ENCODE data around the gene ZNF407.
A peak's percentile ranks its signal among the peaks of the same experiment; 100 is the strongest.

Gene ZNF407

DNA sequence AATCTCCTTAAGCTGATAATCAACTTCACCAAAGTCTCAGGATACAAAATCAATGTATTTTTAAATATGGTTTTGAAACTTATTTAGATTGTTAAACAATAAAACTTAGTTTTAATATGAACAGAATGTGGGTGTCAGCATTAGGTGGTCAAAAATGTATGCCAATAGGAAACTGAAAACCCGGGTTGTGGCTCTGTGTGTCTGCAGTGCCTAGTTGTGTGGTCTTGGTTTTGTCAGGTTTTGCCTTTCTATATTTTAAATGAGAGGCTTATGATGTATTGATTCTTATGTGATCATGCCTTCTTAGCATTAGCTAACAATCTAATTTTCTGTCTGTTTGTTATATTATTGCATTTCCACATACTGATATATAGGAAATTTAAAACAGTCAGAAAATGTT is 227.8 kb downstream of the ZNF407 start:
- no peak for DNase-seq

- DNase-seq = no peak
Measured at GRCh38 chr18:74826572-74826971, 228.9 kb downstream of the ZNF407 start.

- no peak for DNase-seq
Measured at GRCh38 chr18:74828200-74828599, 230.5 kb downstream of the ZNF407 start.

DNA sequence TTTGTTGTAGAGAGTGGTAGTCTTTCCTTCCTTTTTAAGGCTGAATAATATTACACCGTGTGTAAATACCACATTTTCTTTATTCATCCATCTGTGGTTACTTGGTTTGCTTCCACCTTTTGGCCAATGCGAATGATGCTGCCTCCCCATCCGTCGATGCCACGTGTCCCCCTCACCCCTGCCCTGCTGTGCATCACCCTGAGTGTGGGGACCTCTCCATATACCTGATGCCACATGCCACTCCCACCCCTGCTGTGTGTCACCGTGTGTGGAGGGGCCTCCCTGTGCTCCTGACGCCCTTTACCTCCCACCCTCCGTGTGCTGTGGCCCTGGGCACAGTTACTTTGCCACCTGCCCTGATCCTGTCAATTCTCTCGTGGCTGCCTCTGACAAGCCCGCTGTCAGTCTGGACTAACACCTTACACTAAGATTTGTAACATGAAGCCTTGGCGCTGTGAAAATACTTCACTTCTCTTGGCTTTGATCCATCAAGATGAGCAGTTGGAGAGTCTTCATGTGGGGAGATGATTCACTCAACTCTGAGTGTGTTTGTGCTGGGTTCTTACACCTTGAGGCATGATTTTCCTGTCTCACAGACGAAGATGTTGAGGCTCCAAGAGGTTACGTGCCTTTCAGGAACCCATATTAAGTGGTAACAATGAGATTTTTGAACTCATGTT is 234.0 kb downstream of the ZNF407 start:
- DNase-seq = no peak

GRCh38 chr18:74832381-74832780 is 234.7 kb downstream of the ZNF407 start:
- no peak for DNase-seq

GRCh38 chr18:74832999-74833398 is 235.3 kb downstream of the ZNF407 start:
- DNase-seq = no peak

DNA sequence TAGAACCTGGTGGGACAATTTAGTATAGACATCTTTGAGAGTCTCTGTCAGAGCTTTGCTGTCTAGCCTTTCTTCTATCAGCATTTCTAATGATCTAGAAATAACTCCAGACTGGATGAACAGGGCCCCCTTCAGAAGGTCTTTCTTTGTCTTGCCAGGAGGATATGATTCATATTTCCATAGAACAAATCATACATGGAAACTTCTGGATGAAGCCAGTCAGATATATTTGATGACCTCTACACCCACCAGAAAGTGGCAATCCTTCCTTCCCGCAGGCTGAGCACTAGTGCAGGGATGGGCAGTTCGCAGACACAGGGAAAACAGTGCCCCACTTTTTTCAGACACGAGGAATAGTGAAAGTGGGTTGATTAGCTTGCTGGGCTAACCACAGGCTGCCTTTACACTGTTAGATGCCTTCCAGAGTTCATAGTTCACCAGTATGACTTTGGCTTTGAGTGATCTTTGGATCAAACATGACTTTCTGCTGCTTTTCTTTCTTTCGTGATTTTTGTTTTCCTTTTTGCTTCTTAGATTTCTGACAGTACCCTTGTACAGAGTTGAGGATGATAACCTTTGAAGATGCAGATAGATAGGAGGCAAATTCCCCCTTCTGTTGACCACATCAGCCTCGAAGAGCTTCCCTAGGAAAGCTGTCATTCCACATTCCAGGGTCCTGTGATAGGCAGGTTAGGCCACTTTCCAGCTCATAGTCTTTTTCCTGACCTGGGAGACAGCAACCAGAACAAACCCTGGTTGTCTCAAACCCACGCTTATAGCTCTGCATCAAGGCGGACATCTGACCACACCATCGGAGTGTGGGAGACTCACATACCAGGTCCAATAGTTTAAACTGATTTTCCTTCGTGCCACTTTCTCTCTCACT is 237.0 kb downstream of the ZNF407 start:
- no peak for DNase-seq

- peak in 3 of 58 donors; percentile 3 to 5 (median 3) for DNase-seq
Measured at GRCh38 chr18:74836296-74837139, 238.8 kb downstream of the ZNF407 start.

- DNase-seq = no peak
Measured at GRCh38 chr18:74840492-74841167, 243.0 kb downstream of the ZNF407 start.

GRCh38 chr18:74841248-74841647 is 243.6 kb downstream of the ZNF407 start:
- no peak for DNase-seq

- no peak for DNase-seq
Measured at GRCh38 chr18:74849301-74849700, 251.6 kb downstream of the ZNF407 start.

DNA sequence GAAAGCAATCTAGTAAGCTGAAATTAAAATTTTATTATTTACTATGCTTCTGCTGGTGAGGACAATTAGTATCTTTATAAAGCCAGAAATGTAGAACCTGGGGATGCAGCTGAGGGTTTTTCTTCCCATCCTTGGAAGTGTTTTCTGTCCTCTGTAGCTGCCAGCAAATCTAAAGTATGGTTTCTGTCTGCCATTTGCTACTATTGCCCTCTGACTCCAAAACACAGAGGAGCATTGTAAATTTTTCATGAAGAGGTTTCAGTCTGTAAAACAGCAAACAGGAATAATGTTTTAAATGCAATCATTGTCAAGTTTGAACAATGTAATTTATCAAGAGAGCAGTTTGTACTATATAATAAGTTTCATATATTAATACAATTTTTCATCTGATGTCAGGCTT is 258.8 kb downstream of the ZNF407 start:
- DNase-seq = no peak

- DNase-seq = no peak
Measured at GRCh38 chr18:74856928-74857327, 259.3 kb downstream of the ZNF407 start.

DNA sequence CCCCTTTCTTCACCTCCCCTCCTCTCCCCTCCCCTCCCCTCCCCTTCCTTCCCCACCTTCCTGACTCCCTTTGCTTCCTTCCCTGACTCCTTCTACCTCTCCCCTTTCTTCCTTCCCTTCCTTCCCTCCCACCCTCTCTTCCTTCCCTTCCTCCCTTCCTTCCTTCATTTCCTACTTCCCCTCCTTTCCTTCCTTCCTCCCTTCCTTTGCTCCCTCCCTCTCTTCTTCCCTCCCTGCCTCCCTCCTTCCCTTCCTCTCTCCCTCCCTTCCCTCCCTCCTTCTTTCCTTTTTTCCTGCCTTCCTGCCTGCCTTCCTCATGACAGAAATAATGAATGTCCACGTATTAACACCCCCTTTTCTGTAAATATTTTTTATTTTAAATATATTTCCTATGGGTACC is 260.2 kb downstream of the ZNF407 start:
- no peak for DNase-seq

DNA sequence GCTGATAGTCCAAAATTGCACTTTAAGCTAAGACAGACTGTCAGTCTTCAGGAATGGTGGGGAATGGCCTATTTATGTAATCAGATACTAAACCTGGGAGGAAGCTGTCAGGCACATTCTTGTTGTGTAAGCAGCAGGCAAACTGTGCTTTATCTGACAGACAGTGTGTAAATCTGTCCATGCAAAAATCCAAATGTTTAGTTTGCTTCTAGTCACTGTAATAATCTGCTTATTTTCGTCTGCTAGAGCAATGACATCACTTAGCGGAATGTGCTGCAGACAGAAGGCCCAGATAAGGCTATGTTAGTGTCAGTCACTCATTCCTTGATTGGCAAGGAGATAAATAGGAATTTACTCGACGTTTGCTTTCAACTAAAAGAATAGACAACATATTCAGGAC is 263.5 kb downstream of the ZNF407 start:
- no peak for DNase-seq

GRCh38 chr18:74862094-74862493 is 264.4 kb downstream of the ZNF407 start:
- no peak for DNase-seq

GRCh38 chr18:74866577-74866976 is 268.9 kb downstream of the ZNF407 start:
- DNase-seq = no peak

DNA sequence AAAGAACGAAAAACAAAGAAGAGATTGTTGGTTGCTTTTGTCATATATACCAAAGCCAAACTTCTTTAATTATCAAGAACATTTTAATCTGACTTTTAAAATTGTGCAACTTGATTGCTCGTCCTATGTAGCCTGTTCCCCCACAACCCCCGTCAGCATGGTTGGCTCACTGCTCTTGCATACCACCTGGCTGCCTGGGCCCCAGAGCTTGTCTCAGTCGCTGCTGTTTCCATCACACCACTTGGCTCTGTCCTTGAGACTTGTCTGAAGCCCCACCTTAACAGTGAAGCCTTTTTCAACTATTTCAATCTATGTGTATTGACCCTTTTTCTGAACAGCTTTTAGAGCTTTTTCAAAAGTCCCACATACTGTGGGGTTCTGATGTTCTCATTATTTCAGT is 270.8 kb downstream of the ZNF407 start:
- DNase-seq = no peak

GRCh38 chr18:74869904-74870863 is 272.5 kb downstream of the ZNF407 start:
- no peak for DNase-seq

- DNase-seq = no peak
Measured at GRCh38 chr18:74870950-74871349, 273.3 kb downstream of the ZNF407 start.

Data from anterior cingulate cortex (tissue), 58 donors.